GM23338 (cell line): ENCODE results near the gene KLF9. TPM values are rescaled to one million over a fixed set of nuclear protein-coding genes. Genes with fewer than 3 reads are reported as not detected.

Experiments used
- ATAC-seq: fragments of 200-7000 bp; cut with Tn5 transposase; 3 replicates; pipeline ENCODE4 v1.9.1; 2020
- DNase-seq: peaks from one replicate; pipeline ENCODE4 v3.0.0-alpha.2; 2015; ENCODE audit warnings: low spot score
- H2AFZ ChIP-seq: fragments of 200-600 bp; sonication (generic); 2 replicates; pipeline ENCODE4 v1.8.0; 2016; ENCODE audit warnings: antibody characterized with exemption, mild to moderate bottlenecking, moderate library complexity
- H3F3A ChIP-seq: fragments of 200-600 bp; sonication (generic); replicated peaks from 2 replicates; pipeline ENCODE4 v1.8.0; 2017; ENCODE audit warnings: antibody characterized with exemption, mixed run types, low read depth
- H3K27ac ChIP-seq: fragments of 200-600 bp; sonication (generic); 2 replicates; pipeline ENCODE4 v1.6.1; 2016; ENCODE audit warnings: low read depth
- H3K27me3 ChIP-seq: fragments of 200-600 bp; sonication (generic); 2 replicates; pipeline ENCODE4 v1.8.0; 2016; ENCODE audit warnings: mild to moderate bottlenecking, mixed run types, moderate library complexity; ENCODE audit not compliant: insufficient read depth
- H3K36me3 ChIP-seq: fragments of 200-600 bp; sonication (generic); 2 replicates; pipeline ENCODE4 v1.8.0; 2016; ENCODE audit warnings: mild to moderate bottlenecking; ENCODE audit not compliant: insufficient read depth
- H3K4me1 ChIP-seq: fragments of 200-600 bp; sonication (generic); 2 replicates; pipeline ENCODE4 v1.8.0; 2016; ENCODE audit warnings: mild to moderate bottlenecking, moderate library complexity; ENCODE audit not compliant: insufficient read depth
- H3K4me2 ChIP-seq: fragments of 200-600 bp; sonication (generic); 2 replicates; pipeline ENCODE4 v1.7.1; 2017; ENCODE audit warnings: mixed run types
- H3K4me3 ChIP-seq: fragments of 200-600 bp; sonication (generic); 2 replicates; pipeline ENCODE4 v1.6.1; 2016; ENCODE audit warnings: mixed run types
- H3K79me2 ChIP-seq: fragments of 200-600 bp; sonication (generic); replicated peaks from 2 replicates; pipeline ENCODE4 v1.8.0; 2017; ENCODE audit warnings: mild to moderate bottlenecking; ENCODE audit not compliant: insufficient read depth
- H3K9me2 ChIP-seq: fragments of 200-600 bp; sonication (generic); 2 replicates; pipeline ENCODE4 v1.8.0; 2017; ENCODE audit not compliant: insufficient read depth
- H4K20me1 ChIP-seq: fragments of 200-600 bp; sonication (generic); replicated peaks from 2 replicates; pipeline ENCODE4 v1.8.0; 2017; ENCODE audit warnings: mild to moderate bottlenecking; ENCODE audit not compliant: insufficient read depth
- H3K27ac Mint-ChIP-seq: 2 replicates; pipeline ENCODE4 v1.8.0; 2020; ENCODE audit warnings: inconsistent platforms, mild to moderate bottlenecking, moderate library complexity, mixed read lengths
- H3K27me3 Mint-ChIP-seq: 3 replicates; pipeline ENCODE4 v1.8.0; 2022; ENCODE audit warnings: low read depth, mild to moderate bottlenecking, moderate library complexity, mixed read lengths, inconsistent platforms; ENCODE audit not compliant: insufficient read depth, poor library complexity
- H3K36me3 Mint-ChIP-seq: 3 replicates; pipeline ENCODE4 v1.8.0; 2021; ENCODE audit warnings: low read depth, mild to moderate bottlenecking, inconsistent platforms, moderate library complexity, mixed read lengths
- H3K4me1 Mint-ChIP-seq: 3 replicates; pipeline ENCODE4 v1.8.0; 2020; ENCODE audit warnings: mild to moderate bottlenecking, inconsistent platforms, mixed read lengths
- H3K4me3 Mint-ChIP-seq: 3 replicates; pipeline ENCODE4 v1.8.0; 2021; ENCODE audit warnings: moderate library complexity, mild to moderate bottlenecking, inconsistent platforms, mixed read lengths
- H3K9me3 Mint-ChIP-seq: 3 replicates; pipeline ENCODE4 v1.8.0; 2020; ENCODE audit warnings: moderate library complexity, mild to moderate bottlenecking, inconsistent platforms, mixed read lengths
- CREB1 ChIP-seq: fragments of 250-450 bp; sonication (Bioruptor Pico); IDR thresholded peaks from 2 replicates; pipeline ENCODE4 v1.5.0; 2020; ENCODE audit warnings: low read depth, mild to moderate bottlenecking, moderate library complexity
- EZH2 ChIP-seq: fragments of 200-600 bp; sonication (generic); IDR thresholded peaks from one replicate; pipeline ENCODE4 v1.8.0; 2017; ENCODE audit warnings: antibody characterized with exemption, mild to moderate bottlenecking, low read depth; ENCODE audit not compliant: unreplicated experiment
- EZH2phosphoT487 ChIP-seq: fragments of 200-600 bp; sonication (generic); IDR thresholded peaks from one replicate; pipeline ENCODE4 v1.8.1; 2018; ENCODE audit warnings: antibody characterized with exemption; ENCODE audit not compliant: unreplicated experiment
- ZNF114 ChIP-seq: fragments of 250-450 bp; sonication (Bioruptor Pico); IDR thresholded peaks from 2 replicates; pipeline ENCODE4 v1.5.0; 2020; ENCODE audit warnings: mild to moderate bottlenecking, moderate library complexity
- polyA plus RNA-seq: library from polyadenylated mRNA; unstranded; fragments of >200 nt; fragmentation: Nextera tagmentation; extraction: Ambion mirVana; gene quantifications from 2 replicates; pipeline ENCODE4 v1.2.1, GENCODE V29; 2016
- total RNA-seq: library from RNA; depleted of rRNA; stranded (reverse); fragments of >200 nt; shearing (Covaris generic); gene quantifications from 2 replicates; pipeline ENCODE4 v1.2.3, GENCODE V29; 2014
- TF ChIP-seq, protein P1 (sequence below), 2 experiments: fragments of 200-600 bp in 1 of 2; sonication (generic) in 1 of 2; conservative IDR thresholded peaks; 2 replicates each; pipeline versions ENCODE4 v1.5.1 to v1.6.1; 2016 to 2017; ENCODE audit warnings: antibody characterized with exemption in 2 of 2, low read depth in 2 of 2, mild to moderate bottlenecking in 2 of 2, moderate library complexity in 1 of 2
- TF ChIP-seq, protein P2 (sequence below): fragments of 250-450 bp; sonication (Bioruptor Pico); IDR thresholded peaks from 2 replicates; pipeline ENCODE4 v1.5.0; 2020; ENCODE audit warnings: mild to moderate bottlenecking, moderate library complexity
- TF ChIP-seq, protein P3 (sequence below): IDR thresholded peaks from 2 replicates; pipeline ENCODE4 v1.6.1; 2016; ENCODE audit warnings: antibody characterized with exemption

Gene KLF9
- total and polyA plus RNA-seq, 2 experiments from 2014 or later = 0.58 to 1.5 TPM

DNA sequence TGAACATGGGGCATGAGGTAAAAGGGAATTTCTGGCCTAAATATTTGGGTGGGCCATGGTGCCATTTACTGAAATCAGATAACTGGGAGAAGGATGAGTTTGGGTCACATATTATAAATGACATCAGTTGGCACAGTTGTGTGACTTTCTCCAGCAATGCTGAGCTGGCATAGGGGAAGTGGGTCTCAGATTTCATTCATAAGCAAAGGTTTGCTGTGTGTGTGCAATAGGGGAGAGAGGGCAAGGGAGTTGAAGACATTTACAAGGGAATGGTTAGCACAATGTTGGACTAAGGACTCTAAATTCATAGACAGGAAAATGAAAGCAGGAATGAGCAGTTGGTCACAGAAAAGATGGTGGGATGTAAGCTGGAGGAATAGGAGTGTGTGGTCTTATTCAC lies 47.8 kb upstream of the KLF9 start:
- Histone ChIP-seq H3K4me3 (no peak overlapping the region), H4K20me1 (no peaks in the 10 kb centered on the region), H3F3A (no peaks in the 10 kb centered on the region), H3K79me2 (no peaks in the 10 kb centered on the region), H3K9me2 (peaks cover 3% of the 10 kb centered on the region; the same call in 1 of the 2 replicates), H3K27me3 (no peaks in the 10 kb centered on the region), H3K4me1 (peaks cover 5% of the 10 kb centered on the region; the same call in 1 of the 2 replicates), H3K4me2 (no peak overlapping the region), H3K27ac (no peak overlapping the region), H3K36me3 (no peaks in the 10 kb centered on the region; the same call in 1 of the 2 replicates), H2AFZ (no peak overlapping the region)
- no peak for DNase-seq
- Mint-ChIP-seq H3K9me3 (no peaks in the 10 kb centered on the region), H3K4me1 (peaks cover 8% of the 10 kb centered on the region; the same call in 2 of the 3 replicates), H3K27me3 (peaks cover 4% of the 10 kb centered on the region), H3K4me3 (no peak overlapping the region), H3K36me3 (no peaks in the 10 kb centered on the region), H3K27ac (no peak overlapping the region)
- no peak for ATAC-seq
- TF ChIP-seq, protein P1, sequence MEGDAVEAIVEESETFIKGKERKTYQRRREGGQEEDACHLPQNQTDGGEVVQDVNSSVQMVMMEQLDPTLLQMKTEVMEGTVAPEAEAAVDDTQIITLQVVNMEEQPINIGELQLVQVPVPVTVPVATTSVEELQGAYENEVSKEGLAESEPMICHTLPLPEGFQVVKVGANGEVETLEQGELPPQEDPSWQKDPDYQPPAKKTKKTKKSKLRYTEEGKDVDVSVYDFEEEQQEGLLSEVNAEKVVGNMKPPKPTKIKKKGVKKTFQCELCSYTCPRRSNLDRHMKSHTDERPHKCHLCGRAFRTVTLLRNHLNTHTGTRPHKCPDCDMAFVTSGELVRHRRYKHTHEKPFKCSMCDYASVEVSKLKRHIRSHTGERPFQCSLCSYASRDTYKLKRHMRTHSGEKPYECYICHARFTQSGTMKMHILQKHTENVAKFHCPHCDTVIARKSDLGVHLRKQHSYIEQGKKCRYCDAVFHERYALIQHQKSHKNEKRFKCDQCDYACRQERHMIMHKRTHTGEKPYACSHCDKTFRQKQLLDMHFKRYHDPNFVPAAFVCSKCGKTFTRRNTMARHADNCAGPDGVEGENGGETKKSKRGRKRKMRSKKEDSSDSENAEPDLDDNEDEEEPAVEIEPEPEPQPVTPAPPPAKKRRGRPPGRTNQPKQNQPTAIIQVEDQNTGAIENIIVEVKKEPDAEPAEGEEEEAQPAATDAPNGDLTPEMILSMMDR (conservative IDR thresholded peaks at IDR 0.05; ENCODE audit: low read depth in 2 of 2) = no peak
- TF ChIP-seq, protein P2, sequence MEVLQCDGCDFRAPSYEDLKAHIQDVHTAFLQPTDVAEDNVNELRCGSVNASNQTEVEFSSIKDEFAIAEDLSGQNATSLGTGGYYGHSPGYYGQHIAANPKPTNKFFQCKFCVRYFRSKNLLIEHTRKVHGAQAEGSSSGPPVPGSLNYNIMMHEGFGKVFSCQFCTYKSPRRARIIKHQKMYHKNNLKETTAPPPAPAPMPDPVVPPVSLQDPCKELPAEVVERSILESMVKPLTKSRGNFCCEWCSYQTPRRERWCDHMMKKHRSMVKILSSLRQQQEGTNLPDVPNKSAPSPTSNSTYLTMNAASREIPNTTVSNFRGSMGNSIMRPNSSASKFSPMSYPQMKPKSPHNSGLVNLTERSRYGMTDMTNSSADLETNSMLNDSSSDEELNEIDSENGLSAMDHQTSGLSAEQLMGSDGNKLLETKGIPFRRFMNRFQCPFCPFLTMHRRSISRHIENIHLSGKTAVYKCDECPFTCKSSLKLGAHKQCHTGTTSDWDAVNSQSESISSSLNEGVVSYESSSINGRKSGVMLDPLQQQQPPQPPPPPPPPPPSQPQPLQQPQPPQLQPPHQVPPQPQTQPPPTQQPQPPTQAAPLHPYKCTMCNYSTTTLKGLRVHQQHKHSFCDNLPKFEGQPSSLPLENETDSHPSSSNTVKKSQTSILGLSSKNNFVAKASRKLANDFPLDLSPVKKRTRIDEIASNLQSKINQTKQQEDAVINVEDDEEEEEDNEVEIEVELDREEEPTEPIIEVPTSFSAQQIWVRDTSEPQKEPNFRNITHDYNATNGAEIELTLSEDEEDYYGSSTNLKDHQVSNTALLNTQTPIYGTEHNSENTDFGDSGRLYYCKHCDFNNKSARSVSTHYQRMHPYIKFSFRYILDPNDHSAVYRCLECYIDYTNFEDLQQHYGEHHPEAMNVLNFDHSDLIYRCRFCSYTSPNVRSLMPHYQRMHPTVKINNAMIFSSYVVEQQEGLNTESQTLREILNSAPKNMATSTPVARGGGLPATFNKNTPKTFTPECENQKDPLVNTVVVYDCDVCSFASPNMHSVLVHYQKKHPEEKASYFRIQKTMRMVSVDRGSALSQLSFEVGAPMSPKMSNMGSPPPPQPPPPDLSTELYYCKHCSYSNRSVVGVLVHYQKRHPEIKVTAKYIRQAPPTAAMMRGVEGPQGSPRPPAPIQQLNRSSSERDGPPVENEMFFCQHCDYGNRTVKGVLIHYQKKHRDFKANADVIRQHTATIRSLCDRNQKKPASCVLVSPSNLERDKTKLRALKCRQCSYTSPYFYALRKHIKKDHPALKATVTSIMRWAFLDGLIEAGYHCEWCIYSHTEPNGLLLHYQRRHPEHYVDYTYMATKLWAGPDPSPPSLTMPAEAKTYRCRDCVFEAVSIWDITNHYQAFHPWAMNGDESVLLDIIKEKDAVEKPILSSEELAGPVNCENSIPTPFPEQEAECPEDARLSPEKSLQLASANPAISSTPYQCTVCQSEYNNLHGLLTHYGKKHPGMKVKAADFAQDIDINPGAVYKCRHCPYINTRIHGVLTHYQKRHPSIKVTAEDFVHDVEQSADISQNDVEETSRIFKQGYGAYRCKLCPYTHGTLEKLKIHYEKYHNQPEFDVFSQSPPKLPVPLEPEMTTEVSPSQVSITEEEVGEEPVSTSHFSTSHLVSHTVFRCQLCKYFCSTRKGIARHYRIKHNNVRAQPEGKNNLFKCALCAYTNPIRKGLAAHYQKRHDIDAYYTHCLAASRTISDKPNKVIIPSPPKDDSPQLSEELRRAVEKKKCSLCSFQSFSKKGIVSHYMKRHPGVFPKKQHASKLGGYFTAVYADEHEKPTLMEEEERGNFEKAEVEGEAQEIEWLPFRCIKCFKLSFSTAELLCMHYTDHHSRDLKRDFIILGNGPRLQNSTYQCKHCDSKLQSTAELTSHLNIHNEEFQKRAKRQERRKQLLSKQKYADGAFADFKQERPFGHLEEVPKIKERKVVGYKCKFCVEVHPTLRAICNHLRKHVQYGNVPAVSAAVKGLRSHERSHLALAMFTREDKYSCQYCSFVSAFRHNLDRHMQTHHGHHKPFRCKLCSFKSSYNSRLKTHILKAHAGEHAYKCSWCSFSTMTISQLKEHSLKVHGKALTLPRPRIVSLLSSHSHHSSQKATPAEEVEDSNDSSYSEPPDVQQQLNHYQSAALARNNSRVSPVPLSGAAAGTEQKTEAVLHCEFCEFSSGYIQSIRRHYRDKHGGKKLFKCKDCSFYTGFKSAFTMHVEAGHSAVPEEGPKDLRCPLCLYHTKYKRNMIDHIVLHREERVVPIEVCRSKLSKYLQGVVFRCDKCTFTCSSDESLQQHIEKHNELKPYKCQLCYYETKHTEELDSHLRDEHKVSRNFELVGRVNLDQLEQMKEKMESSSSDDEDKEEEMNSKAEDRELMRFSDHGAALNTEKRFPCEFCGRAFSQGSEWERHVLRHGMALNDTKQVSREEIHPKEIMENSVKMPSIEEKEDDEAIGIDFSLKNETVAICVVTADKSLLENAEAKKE (CRISPR knock-in tag) = no peak
- TF ChIP-seq ZNF114 = no peak
- TF ChIP-seq, protein P3, sequence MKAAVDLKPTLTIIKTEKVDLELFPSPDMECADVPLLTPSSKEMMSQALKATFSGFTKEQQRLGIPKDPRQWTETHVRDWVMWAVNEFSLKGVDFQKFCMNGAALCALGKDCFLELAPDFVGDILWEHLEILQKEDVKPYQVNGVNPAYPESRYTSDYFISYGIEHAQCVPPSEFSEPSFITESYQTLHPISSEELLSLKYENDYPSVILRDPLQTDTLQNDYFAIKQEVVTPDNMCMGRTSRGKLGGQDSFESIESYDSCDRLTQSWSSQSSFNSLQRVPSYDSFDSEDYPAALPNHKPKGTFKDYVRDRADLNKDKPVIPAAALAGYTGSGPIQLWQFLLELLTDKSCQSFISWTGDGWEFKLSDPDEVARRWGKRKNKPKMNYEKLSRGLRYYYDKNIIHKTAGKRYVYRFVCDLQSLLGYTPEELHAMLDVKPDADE = no peak
- TF ChIP-seq EZH2 = no peak
- no peak for TF ChIP-seq EZH2phosphoT487
- no peak for TF ChIP-seq CREB1 (CRISPR knock-in tag)
